ENCODE measurements around the gene TSEN54. TPM values are rescaled to one million over a fixed set of nuclear protein-coding genes. Genes with fewer than 3 reads are reported as not detected.
A peak's percentile ranks its signal among the peaks of the same experiment; 100 is the strongest.

The TSEN54 gene
- total RNA-seq, 1 experiment from 2014 or later: 74.5 TPM

GRCh38 chr17:75521951-75522727, 5.8 kb downstream of the TSEN54 start:
- Histone ChIP-seq H3K9me3 (no peaks in the 10 kb centered on the region), H3K4me1 (peaks cover 9% of the 10 kb centered on the region; the same call in 1 of the 2 replicates), H3K36me3 (ENCODE audit: control insufficient read depth, insufficient read depth, low read length) (no peaks in the 10 kb centered on the region; the same call in 1 of the 2 replicates), H3K27me3 (replicated peaks; ENCODE audit: control insufficient read depth, insufficient read depth, low read length) (no peaks in the 10 kb centered on the region), H3K4me3 (ENCODE audit: low read depth, low read length) (no peak overlapping the region)
- H3K4me1 Mint-ChIP-seq (ENCODE audit: low read depth, unreplicated experiment): peaks cover 28% of the 10 kb centered on the region
- H3K27ac Mint-ChIP-seq (ENCODE audit: unreplicated experiment): no peak overlapping the region
- no peaks in the 10 kb centered on the region for H3K27me3 Mint-ChIP-seq (ENCODE audit: insufficient read depth, unreplicated experiment)
- H3K9me3 Mint-ChIP-seq (ENCODE audit: unreplicated experiment): no peaks in the 10 kb centered on the region
- no peak for DNase-seq
- TF ChIP-seq CTCF (IDR thresholded peaks at IDR 0.05; ENCODE audit: insufficient read depth in 1 of 2, low read depth in 1 of 2, low read length in 1 of 2, severe bottlenecking in 1 of 2, unreplicated experiment in 1 of 2): no peak
- intact Hi-C loops (cut with micrococcal nuclease; ENCODE audit: unreplicated experiment): no loop called here
- no TSS peak for BruUV-seq (replicated peaks)
- peaks cover 69% of the 10 kb centered on the region for H3K36me3 Mint-ChIP-seq (ENCODE audit: insufficient read depth, unreplicated experiment)
- POLR2A ChIA-PET: no interaction called here
- no peak overlapping the region for H3K4me3 Mint-ChIP-seq (ENCODE audit: unreplicated experiment)
- CTCF ChIA-PET: interaction anchor here (0.7 kb wide), 1 partner anchor 684 kb away, joined by 3 read pairs; no protein-coding TSS in a partner anchor

GRCh38 chr17:75523647-75524046, 7.3 kb downstream of the TSEN54 start:
- peaks cover 16% of the 10 kb centered on the region for H3K4me1 Mint-ChIP-seq (ENCODE audit: low read depth, unreplicated experiment)
- CTCF ChIA-PET: no interaction called here
- peaks cover 61% of the 10 kb centered on the region for H3K36me3 Mint-ChIP-seq (ENCODE audit: insufficient read depth, unreplicated experiment)
- no peak overlapping the region for H3K4me3 ChIP-seq (ENCODE audit: low read depth, low read length)
- H3K4me1 ChIP-seq: peaks cover 5% of the 10 kb centered on the region; the same call in 1 of the 2 replicates
- H3K4me3 Mint-ChIP-seq (ENCODE audit: unreplicated experiment): peak overlapping the region; percentile 92
- intact Hi-C loops (cut with micrococcal nuclease; ENCODE audit: unreplicated experiment): loop anchor here (2.0 kb wide), 1 partner anchor 97 kb away; no protein-coding TSS in a partner anchor
- BruUV-seq (replicated peaks): no TSS peak
- H3K27me3 ChIP-seq (replicated peaks; ENCODE audit: control insufficient read depth, insufficient read depth, low read length): no peaks in the 10 kb centered on the region
- no peak for TF ChIP-seq CTCF (IDR thresholded peaks at IDR 0.05; ENCODE audit: insufficient read depth in 1 of 2, low read depth in 1 of 2, low read length in 1 of 2, severe bottlenecking in 1 of 2, unreplicated experiment in 1 of 2)
- DNase-seq: no peak
- no peaks in the 10 kb centered on the region for H3K9me3 ChIP-seq
- H3K36me3 ChIP-seq (ENCODE audit: control insufficient read depth, insufficient read depth, low read length): no peaks in the 10 kb centered on the region; the same call in 1 of the 2 replicates
- H3K9me3 Mint-ChIP-seq (ENCODE audit: unreplicated experiment): no peaks in the 10 kb centered on the region
- POLR2A ChIA-PET: interaction anchor here (1.4 kb wide), 1 partner anchor 118 kb away, joined by 4 read pairs; the partner anchor contains the start of gene GRB2
- peak overlapping the region; percentile 57 for H3K27ac Mint-ChIP-seq (ENCODE audit: unreplicated experiment)
- no peaks in the 10 kb centered on the region for H3K27me3 Mint-ChIP-seq (ENCODE audit: insufficient read depth, unreplicated experiment)

GRCh38 chr17:75524269-75524969, 8.1 kb downstream of the TSEN54 start:
- intact Hi-C loops (cut with micrococcal nuclease; ENCODE audit: unreplicated experiment): loop anchor here (2.0 kb wide), 1 partner anchor 98 kb away; no protein-coding TSS in a partner anchor
- Mint-ChIP-seq H3K36me3 (ENCODE audit: insufficient read depth, unreplicated experiment) (peaks cover 58% of the 10 kb centered on the region), H3K27ac (ENCODE audit: unreplicated experiment) (peak overlapping the region; percentile 57), H3K27me3 (ENCODE audit: insufficient read depth, unreplicated experiment) (no peaks in the 10 kb centered on the region), H3K4me1 (ENCODE audit: low read depth, unreplicated experiment) (peaks cover 16% of the 10 kb centered on the region), H3K4me3 (ENCODE audit: unreplicated experiment) (peak overlapping the region; percentile 92), H3K9me3 (ENCODE audit: unreplicated experiment) (no peaks in the 10 kb centered on the region)
- H3K27me3 ChIP-seq (replicated peaks; ENCODE audit: control insufficient read depth, insufficient read depth, low read length): no peaks in the 10 kb centered on the region
- no peaks in the 10 kb centered on the region for H3K9me3 ChIP-seq
- no peaks in the 10 kb centered on the region; the same call in 1 of the 2 replicates for H3K36me3 ChIP-seq (ENCODE audit: control insufficient read depth, insufficient read depth, low read length)
- ChIA-PET CTCF (interaction anchor here (0.5 to 3.2 kb wide), 6 partner anchors 8 to 774 kb away, joined by 3 to 52 read pairs (median 4); partner anchors contain the start of genes SLC25A19 and TSEN54), POLR2A (interaction anchor here (0.5 to 1.8 kb wide), 9 partner anchors 8 to 645 kb away, joined by 3 to 26 read pairs (median 6); partner anchors contain the start of genes GRB2, MIF4GD, TMEM94 and TSEN54)
- peaks cover 5% of the 10 kb centered on the region; the same call in 1 of the 2 replicates for H3K4me1 ChIP-seq
- TF ChIP-seq CTCF (IDR thresholded peaks at IDR 0.05; ENCODE audit: insufficient read depth in 1 of 2, low read depth in 1 of 2, low read length in 1 of 2, severe bottlenecking in 1 of 2, unreplicated experiment in 1 of 2): no peak
- TSS peak; percentile 66 for BruUV-seq (replicated peaks)
- DNase-seq: no peak
- peak overlapping the region; percentile 59 for H3K4me3 ChIP-seq (ENCODE audit: low read depth, low read length)

All from Caco-2 (cell line).